SKM-1 (cell line): ENCODE results near the gene CLEC16A.

Experiments used
- DNase-seq: peaks from one replicate; lab custom pipeline; 2025; ENCODE audit not compliant: unreplicated experiment; lab: John Stamatoyannopoulos, UW

The CLEC16A gene

DNA sequence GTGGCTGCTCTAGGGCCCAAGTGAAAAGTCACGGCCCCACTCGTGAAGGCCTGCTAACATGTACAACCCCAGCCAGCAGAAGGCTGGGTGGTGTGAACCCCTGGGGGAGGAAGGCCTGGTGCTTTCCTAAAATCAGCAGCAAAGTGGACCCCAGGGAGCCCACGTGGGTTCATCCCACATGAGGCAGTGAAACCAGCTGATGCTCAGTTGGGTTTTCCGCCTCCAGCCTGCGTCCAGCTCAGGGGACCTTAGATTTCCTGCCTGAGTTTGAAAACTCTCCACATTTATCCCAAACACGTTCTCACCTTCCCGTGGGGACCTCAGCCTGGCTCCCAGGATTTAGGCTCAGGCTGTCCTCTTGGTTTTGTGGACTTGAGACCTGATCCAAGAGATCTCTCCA is 225.8 kb downstream of the CLEC16A start:
- DNase-seq: no peak

DNA sequence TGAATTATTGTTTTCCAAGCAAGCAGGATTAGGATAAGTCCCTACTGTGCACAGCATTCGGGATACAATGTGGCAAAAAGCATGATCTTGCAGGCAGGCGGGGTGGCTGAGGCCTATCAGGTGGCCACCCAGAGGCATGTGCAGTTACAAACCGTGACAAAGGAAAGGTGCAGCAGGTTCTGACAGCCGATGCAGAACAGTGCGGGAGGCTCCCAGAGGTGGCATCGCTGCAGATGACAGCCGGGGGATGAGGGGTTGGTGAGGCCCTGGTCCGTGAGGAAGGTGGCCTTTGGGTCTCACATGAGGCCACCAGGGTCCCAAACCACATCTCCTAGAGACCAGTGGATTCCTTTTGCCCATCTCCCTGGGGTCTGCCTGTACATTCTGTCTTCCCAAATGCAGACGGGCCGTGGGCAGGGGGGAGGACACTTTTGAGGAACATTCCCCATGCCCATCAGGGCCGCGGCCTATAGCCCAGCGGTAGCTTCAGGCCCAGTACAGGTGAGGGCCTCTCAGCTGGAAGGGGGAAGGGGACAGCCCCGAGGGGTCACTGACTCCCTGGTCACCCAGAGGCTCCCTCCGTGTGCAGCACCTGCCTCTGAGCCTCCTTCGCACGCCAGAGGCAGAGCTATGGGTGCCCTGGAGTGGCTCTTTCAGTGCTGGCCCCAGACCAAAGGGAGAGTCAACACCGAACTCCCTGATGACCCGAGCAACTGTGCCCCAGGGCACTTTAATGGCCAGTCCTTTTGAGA is 226.5 kb downstream of the CLEC16A start:
- DNase-seq: no peak

DNA sequence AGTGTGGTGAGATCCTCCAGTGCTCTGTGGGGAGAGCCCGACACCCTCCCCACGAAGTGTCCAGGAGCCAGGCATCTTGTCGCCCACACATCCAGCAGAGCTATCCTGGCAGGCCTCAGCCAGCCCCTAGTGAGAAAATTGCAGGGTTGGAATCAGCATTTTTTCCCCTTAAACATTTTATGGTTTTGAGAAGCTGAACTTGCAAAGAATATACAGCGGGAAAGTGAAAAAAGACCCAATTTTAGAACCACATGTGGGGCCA is 227.0 kb downstream of the CLEC16A start:
- DNase-seq: no peak

GRCh38 chr16:11171757-11172299 is 227.5 kb downstream of the CLEC16A start:
- no peak for DNase-seq

GRCh38 chr16:11173426-11173825 is 229.1 kb downstream of the CLEC16A start:
- no peak for DNase-seq

GRCh38 chr16:11174141-11174540 is 229.8 kb downstream of the CLEC16A start:
- no peak for DNase-seq

GRCh38 chr16:11175106-11175786 is 230.9 kb downstream of the CLEC16A start:
- no peak for DNase-seq

GRCh38 chr16:11175787-11176341 is 231.5 kb downstream of the CLEC16A start:
- no peak for DNase-seq

DNA sequence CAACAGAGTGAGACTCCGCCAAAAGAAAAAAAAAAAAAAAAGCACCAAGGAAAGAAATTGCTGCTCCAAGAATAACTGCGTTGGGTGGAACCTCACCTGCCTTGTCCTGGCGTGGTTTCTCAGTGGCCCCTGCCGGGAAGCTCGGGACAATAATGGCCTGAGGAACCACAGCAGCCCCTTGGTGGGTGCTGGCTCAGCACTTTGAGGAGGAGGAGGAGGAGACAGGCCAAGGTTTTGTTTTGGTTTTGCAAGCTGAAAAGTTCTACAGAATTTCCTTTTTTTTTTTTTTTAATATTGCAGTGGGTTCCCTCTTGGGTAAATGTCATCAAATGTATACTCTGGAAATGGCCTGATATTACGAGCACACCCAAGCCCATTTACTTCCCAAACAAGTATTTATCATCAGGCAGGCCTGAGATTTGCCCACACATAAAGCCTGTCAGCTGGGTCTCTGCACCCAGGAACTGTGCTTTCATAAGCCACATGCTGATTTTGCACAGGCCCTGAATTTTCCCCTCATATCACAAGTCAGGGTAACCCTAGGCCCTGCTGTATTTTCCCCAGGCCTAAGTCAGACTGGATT is 233.3 kb downstream of the CLEC16A start:
- DNase-seq: no peak

GRCh38 chr16:11178424-11178823 is 234.1 kb downstream of the CLEC16A start:
- DNase-seq: no peak

DNA sequence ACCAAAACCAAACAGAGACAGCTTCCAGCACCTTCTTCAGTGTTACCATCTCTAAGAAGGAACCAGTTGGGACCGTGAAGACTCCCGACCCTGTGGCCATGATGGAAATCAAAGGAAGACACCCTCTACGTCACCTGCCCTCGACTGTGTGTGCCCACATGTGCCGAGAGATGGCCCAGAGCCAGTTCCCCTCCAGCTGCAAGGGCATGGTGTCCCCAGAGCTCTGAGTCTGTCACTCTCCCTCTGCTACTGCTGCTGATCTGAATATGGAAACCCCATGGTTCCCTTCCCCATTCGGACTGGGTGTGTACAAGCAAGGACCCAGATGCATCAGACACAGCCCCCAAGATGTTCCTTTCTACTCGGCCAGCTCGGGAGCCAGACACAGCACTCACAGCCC is 235.2 kb downstream of the CLEC16A start:
- DNase-seq: no peak

GRCh38 chr16:11180489-11180888 is 236.1 kb downstream of the CLEC16A start:
- DNase-seq: no peak

DNA sequence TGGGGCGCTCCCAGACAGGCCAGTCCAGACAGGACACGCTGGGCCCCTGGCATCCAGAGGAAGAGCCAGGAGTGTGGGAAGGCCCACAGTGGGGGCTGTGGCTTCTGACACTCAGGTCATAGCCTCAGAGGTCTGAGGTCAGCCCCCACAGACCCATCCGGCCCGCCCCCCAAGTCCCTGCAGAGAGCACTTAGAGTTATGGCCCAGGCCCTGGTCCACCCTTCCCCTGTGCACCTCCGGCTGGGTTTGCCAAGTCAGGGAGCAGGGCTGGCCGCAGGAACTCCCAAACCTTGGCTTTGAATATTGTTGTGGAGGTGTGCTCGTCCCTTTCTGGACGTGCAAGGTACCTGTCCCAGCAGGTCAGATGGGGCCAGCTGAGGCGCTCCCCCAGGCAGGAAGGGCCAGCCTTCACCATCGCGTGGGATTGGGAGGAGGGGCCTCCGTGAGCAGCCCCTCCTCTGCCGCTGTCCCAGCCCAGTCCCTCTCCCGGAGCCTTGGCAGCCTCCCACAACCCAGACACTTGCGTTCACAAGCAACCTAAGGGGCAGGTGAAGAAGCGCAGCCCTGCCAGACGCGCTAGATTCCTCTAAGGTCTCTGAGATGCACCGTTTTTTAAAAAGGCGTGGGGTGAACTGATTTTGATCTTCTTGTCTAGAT is 237.0 kb downstream of the CLEC16A start:
- no peak for DNase-seq

GRCh38 chr16:11181899-11182279 is 237.5 kb downstream of the CLEC16A start:
- DNase-seq: peak; percentile 33

DNA sequence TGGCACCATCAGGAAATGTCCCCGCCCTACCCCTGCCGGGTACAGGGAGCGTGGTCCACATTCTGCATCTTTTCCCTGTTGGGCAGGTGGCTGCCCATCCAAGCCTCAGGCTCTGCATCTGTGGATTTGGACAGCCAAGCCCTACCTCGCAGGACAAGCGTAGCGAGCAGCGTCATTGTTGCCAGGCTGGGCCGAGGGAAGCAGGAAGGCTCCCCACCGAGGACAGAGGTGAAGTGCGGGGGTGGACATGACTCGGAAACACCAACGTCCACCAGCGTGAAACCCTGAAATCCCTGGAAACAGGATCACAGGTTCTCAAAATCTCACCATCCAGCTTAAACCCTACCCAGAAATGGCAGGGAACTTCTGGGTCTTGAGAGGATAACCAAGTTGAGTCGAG is 238.0 kb downstream of the CLEC16A start:
- DNase-seq: no peak

GRCh38 chr16:11183035-11183812 is 238.9 kb downstream of the CLEC16A start:
- DNase-seq: no peak

DNA sequence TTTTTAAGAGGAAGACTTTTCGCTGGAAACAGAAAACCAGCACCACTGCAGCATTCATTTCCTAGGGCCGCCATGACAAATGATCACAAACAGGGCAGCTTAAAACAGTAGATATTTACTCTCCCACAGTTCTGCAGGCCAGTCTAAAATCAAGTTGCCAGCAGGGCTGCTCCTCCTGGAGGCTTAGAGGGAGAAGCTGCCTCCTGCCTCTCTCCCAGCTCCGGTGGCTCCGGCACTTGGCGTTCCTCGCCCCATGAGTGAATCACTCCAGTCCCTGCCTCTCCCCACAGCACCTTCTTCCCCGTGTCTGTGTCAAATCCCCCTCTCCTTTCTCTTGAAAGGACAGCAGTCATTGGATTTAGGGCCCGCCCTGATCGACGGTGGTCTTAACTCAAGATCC is 239.6 kb downstream of the CLEC16A start:
- no peak for DNase-seq

GRCh38 chr16:11187522-11188023 is 243.2 kb downstream of the CLEC16A start:
- no peak for DNase-seq

DNA sequence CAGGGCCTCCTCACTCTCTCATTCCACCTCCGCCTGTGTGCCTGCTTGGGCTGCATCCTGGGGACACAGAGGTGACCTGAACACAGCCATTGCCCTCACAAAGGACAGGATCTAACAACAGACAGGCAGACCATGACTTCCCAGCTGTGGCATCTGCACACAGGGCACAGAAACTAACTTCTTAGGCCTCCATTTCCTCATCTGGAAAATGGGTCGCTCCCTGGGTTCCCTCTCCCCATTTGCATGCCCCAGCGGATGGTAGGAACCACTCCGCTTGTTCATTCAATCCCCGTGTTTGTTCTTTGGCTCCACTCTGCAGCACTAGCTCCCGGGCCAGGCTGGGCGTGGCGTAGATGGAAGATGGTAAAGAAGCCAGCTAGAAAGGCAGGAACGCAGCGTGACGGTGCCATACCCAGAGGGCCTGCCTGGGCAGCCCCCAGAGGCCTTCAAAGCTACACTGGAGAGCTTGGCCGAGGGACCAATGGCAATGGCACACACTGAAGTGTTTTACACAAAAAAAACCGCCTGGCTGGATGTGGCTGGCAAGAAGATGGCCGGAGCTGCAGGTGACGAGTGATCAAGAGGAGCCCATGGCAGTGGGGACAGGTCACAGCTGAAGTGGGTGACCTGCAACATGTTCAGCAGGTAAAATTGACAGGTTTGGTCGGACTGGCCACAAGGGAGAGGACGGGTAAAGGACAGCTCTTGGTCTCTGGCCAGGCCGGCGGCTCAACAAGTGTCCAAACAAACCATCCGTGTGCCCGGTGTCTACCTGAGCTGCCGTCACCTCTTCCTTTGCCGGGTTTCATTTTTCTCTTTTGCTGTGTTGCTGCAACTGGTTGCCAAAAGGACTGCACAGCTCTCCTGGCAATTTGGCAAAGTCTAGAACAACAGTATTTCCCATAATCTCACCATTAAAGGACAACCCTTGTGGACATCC is 244.7 kb downstream of the CLEC16A start:
- no peak for DNase-seq
